Amygdala (tissue), 56 donors: ENCODE results near the gene METTL24.
"Not testable (repeated sequence)": the region's sequence is repeated elsewhere in the genome, so short reads cannot be mapped to it uniquely, and the experiment has no call there.

Experiments used
- DNase-seq, 56 donors: peaks; one replicate each; lab custom pipeline; 2025; lab: John Stamatoyannopoulos, UW

Gene METTL24

DNA sequence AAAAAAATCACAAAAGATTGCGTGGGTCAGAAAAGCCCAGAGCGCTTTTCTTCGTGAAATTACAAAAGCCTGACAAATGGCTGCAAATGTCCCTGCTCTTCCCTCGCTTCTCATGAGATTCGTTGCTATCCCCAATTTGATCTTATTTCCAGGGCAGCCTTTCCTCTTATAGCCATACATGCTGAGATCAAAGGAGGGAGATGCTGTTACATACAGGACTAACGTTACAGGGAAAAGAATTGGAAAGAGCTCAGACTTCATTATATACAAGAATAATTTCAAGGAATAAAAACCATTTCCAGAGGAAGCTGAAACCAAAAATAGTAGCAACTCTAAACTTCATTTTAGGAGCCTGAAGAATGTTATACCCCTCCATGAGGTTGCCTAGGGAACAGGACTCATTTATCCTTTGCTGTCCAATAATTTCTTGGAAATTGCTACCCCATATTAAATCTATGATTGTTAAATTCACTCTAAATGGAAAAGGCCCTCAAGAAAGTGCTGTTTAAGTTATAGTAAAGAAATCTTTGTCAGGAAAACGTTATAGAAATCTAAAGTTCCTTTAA is 81.0 kb downstream of the METTL24 start:
- DNase-seq = no peak

DNA sequence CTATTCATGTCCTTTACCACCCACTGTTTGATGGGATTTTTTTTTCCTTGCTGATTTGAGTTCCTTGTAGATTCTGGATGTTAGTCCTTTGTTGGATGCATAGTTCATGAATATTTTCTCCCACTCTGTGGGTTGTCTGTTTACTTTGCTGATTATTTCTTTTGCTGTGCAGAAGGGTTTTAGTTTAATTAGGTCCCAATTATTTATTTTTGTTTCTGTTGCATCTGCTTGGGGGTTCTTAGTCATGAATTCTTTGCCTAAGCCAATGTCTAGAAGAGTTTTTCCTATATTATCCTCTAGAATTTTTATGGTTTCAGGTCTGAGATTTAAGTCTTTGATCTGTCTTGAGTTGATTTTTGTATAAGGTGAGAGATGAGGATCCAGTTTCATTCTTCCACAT is 85.4 kb downstream of the METTL24 start:
- DNase-seq = not testable (repeated sequence)

DNA sequence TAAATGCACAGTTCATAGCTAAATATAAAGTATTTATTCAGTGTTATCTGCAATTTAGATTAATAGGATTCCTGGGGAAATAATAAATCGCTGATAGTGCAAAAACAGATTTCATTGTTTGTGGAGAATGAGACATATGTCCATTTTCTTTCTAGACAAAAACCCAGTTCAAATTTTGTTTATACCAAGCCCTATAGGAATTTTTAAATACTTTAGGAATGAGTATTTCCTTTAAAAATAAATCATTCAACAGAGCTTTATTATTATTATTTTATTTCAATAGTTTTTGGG is 86.5 kb downstream of the METTL24 start:
- DNase-seq = no peak

DNA sequence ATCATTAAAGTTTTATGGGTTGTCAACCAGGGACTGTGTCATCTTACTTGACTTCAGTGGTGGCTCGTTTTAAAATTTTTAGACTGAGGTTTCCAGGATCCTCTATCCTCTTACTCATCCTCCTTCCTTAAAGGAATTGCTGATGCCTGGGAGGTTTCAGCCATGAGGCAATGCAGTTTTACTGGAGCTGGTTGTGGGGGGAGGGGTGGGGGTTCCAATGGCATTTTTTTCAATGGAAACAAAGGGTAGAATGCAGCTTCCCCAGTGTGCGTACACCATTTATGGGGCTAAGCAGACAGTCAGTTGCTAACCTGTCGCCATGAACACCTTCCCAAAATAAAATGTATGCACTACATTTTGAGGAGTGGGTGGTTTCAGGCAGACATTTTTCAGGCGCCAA is 88.0 kb downstream of the METTL24 start:
- DNase-seq = no peak

DNA sequence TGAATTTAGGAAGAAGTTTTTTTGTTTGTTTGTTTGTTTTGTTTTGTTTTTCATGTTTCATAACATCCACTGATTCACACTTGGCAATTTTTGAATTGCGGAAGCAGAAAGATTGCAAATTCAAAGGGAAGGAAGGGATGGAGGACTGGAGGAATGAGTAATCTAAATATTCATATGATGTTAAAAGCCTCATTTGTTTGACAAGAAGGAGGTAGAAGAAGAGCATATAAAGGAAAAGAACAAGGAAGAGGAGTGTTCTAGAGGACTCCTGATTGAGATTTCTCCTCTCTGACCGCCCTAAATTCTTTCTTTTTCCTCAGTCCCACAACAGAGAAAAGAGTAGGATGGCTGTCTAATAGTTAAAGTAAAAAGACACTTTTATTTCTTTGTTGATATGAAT is 88.5 kb downstream of the METTL24 start:
- no peak for DNase-seq

DNA sequence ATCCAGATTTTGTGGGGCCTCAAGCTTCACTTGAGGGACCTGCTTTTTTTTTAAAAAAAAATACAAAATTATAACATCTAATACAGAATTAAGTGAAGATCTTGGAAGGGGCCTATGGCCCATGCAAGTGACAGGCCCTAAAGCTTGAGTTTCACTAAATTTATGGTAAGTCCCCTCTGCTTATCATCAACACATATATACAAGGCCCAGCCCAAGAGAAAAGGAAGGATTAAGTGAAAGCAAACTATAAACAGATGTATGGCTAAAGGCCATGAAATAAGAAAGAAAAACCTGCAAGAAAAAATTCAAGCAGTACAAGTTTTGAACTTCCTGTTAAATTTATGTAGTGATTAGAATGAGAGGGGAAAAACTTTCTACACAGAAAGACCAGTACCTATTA is 91.2 kb downstream of the METTL24 start:
- no peak for DNase-seq

DNA sequence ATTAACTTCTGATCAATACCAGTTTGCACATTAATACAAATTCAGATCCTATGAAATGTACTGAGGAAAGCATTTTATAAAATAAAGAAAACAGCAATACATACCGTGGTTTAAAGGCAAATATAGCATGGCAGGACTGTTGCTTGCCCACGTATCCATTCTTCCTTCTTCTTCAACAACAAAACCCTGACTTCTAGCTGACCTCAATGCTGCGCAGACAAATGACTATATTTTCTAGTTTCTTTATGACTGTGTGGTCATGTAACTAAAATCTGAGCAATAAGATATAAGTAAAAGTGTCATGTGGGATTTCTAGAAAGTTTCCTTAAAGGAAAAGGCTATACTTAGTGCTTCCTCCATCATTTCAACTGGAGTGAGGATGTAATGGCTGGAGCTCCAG is 92.9 kb downstream of the METTL24 start:
- DNase-seq = no peak

DNA sequence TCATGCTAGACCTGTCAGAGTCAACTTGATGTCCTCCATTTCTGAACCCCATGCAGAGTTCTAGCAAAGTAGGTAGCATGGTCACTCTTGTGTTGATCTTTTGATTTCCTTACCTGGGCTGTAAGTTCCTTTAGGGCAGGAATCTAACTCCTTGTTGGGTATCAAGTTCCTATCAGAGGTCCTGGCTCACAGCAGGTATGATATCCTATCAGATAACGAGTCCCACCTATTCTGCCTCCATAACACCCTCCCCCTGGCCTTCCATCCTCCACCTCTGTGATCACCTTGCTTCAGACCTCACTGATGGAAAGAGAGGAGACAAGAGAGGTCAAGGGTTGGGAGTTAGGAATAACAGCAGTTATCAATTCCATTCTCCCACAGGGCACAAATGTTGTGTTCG is 101.8 kb downstream of the METTL24 start:
- no peak for DNase-seq

DNA sequence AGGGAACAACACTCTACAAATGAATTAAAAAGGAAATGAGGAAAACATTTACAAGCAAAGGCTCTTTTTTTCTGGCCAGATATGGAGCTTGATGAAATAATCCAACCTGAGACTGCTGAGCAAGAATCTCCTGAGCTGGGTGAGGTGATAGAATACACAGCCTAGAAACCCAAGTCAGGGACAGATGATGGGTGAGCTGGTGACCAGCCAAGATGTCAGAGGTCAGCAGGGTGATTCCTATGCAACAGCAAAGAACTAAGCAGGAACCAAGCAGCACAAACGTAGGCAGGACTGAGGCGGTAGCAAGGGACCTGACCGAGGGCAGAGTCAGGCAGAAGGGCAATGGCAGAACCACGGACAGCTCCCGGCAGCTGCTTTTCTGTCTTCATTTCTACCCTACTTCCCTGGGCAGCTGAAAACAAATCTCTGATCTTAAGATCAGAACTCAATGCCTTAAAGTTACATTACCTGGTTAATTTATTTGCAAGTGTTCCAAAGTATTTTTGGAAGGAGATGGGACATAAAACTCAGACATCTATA is 102.9 kb downstream of the METTL24 start:
- DNase-seq = no peak

DNA sequence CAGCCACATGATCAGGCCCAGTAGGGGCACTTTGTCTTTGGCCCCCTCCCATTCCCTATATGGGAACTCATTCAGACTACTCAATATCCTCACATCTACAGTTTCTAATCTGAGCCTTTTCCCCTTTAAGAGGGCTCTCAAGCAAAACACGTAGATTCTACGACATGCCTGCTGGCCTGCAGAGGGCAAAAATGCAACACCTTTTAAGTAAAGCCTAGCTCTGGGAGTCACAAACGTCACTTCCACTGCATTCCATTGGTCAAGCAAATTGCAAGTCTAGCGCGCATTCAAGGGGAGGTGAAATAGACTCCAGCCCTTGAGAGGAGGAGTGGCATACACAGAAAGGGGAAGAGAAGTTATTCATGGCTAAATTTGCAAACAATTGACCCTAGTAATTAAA is 107.3 kb downstream of the METTL24 start:
- DNase-seq = no peak

DNA sequence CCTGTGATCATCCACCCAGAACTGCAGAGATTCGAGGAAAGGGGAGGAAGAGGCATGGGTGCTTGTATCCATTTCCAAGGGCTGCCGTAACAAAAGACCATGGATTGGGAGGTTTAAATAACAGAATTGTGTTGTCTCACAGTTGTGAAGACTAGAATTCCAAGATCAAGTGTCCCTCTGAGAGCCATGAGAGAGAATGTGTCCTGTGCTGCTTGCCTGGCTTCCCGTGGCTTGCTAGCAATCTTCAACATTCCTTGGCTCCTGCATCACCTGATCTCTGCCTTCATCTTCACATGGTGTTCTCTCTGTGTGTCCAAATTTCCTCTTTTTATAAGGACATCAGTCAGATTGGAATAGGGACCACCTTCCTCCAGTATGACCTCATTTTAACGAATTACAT is 108.1 kb downstream of the METTL24 start:
- no peak for DNase-seq

DNA sequence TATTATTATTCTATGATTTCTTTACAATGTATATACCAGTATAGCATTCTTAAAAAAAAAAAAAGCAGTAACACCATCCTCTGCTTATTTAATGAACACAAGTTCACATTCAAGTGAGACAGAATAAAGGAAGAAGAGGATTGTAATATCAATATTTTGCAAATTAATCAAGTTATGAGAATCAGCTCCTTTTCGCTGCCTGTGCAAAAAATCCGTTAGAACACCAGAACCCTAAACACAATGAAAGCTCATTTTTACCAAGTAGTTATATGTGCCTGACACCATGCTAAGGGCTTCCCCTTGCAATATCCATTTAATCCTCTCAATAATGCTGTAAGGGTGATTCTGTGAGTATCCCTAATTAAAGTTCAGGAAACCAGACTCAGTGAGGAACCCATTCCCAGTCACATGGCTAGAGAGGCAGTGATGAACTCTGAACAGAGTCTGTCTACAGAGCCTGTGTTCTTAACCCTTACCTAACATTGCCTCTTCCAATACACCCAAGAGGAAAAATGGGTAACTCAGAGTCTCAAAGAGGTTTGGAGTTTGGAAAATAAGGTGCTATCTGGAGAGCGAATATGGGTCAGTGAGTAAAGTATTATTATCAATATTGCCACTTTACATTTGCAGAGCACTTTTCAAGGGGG is 111.1 kb downstream of the METTL24 start:
- DNase-seq = no peak

DNA sequence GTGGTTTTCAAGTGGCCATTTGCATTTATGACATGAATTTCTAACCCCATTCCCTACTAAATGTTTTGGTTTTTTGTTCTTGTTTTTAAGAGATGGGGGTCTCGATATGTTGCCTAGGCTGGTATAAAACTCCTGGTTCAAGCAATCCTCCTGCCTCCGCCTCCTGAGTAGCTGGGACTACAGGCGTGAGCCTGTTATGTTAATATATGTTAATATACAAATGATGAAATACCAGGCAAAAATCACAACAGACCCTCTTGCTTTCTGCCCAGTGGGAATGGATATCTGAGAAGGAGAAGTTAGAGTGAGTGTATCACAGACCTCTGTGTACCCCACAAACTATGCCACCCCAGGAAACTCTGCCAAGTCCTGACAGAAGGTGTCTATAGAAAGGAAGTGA is 111.8 kb downstream of the METTL24 start:
- peak in 1 of 56 donors; percentile 3 for DNase-seq

DNA sequence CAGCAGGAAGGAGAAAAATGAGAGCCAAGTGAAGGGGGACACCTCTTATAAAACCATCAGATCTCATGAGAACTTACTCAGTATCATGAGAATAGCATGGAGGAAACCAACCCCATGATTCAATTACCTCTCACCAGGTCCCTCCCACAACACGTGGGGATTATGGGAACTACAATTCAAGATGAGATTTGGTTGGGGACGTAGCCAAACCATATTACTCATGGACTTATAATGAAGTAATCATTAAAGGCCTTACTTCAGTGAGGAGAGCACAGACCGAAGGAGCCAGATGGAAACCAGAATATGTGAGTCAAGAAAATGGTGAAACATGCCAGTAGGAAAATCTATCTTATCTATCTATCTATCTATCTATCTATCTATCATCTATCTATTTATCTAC is 113.5 kb downstream of the METTL24 start:
- not testable (repeated sequence) for DNase-seq

DNA sequence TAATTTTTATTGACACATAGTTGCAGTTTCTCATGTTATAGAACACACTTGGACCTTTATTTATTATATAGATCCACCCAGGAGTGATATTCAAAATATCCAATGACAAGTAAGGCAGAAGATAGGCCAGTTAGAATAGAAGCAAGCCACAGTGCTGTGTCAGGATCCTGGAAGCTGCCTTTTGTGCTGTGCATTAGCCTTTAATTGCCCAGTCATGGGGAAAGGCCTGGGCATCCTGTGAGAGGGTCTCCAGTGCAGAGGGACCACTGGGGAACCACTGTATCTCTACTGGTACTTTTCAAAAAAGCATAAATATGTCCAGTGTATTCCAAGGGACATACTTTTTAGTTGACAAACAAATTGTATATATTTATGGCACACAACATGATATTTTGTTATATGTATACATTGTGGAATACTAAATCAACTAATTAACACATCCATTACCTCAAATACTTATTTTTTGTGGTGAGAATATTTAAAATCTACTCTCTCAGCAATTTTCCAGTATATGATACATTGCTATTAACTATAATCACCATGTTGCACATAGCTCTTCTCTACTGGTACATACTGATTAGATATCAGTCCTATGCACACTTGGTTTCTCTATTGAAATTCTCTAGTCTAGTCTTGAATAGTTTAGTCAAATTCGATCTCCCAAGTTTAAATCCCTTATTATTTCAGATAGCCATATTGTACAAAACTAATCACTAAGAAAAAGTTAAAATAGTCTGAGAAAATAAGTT is 118.4 kb downstream of the METTL24 start:
- DNase-seq = no peak

DNA sequence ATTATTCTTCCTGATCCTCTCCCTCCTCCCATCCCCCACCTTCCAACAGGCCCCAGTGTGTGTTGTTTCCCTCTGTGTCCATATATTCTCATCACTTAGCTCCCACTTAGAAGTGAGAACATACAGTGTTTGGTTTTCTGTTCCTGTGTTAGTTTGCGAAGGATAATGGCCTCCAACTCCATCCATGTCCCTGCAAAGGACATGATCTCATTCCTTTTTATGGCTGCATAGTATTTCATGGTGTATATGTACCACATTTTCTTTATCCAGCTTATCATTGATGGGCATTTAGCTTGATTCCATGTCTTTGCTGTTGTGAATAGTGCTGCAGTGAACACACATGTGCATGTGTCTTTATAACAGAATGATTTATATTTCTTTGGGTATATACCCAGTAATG is 122.1 kb downstream of the METTL24 start:
- not testable (repeated sequence) for DNase-seq

DNA sequence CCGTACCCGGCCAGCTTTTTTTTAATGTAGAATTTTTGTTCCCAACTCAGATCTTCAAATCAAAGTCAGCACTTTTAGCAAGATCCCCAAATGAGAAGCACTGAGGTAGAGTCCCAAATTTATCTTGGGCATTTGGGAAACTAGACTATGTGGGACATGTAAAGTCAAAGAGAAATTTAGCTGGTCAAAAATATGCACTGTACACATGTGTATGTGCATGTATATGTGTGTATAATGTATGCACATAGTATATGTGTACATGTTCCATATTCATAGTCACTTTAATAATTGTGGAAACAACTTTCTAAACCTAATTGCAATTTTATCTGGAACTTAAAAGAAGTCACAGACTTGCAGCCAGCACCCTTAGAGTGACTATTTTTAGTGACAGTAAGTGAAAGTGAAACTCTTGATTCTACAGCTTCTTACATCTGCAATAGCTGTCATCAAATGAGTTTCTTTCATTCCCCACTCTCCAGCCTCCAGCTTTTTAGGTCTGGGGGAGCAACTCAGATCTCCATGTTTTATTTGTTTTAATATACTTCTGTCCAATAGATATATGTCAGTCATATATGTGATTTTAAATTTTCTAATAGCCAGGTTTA is 124.3 kb downstream of the METTL24 start:
- DNase-seq = no peak

DNA sequence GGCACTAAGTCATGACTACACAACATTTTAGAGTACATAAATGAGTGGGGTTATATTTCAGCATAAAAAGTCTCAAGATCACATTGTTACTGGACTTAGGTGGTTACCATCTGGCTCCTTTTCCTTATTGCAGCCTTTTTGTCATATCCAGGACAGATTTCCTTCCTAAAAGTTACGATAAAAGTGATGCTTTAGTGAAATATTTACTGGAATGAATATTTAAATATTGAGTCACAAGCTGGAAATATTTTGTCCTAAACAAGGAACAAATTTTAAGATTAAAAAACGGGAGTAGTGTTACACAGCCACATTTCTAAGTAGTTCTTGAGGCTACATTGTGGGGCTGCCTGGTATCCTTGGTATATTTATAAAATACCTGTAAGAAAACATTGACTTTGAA is 125.7 kb downstream of the METTL24 start:
- DNase-seq = no peak

DNA sequence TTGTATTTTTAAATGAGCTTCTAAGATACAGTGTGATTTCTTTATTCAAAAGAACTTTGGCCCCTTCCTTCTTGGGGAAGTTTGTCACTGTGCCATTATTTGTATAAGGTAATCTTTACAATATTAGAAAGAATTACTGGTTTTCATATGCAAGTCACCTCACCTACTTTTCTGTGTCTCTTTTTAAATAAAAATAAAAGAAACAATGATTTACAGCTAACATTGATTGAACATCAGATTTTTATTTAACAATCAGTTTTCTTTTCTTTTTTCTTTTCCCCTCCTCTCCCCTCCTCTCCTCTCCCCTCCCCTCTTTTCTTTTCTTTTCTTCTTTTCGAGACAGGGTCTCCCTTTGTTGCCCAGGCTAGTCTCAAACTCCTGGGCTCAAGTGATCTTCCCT is 131.9 kb downstream of the METTL24 start:
- no peak for DNase-seq

DNA sequence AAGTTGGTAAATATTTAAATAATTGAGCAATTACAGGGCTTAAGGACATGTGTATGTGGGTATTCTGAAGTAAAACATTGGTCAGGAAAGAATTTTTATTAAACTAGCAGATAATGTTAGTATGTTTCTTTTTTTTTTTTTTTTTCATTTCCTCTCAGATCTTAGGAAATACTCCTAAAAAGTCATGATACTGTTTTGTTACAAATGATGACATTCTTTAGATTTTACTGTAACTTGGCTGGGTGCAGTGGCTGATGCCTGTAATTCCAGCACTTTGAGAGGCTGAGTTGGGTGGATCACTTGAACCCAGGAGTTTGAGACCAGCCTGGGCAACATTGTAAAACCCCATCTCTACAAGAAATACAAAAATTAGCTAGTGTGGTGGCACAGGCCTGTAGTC is 136.4 kb downstream of the METTL24 start:
- DNase-seq = no peak

DNA sequence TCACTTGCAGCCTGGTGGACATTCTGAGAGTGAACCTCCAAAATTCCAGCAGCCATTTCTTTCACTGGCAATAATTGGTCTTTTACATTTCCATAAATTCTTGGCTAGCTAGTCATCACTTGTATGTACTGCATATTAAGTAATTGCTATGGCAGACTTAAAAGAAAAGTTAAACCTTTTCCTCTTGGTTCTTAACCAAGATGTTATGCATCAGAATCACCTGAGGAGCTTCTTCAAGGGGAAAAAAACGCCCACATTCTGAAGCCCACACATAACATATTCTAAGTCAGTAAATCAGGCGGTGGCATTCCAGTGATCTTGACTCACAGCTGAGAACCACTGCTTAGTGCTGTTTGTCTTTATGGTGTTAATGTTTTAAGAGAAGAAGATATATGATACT is 140.9 kb downstream of the METTL24 start:
- peak in 1 of 56 donors; percentile 2 for DNase-seq

DNA sequence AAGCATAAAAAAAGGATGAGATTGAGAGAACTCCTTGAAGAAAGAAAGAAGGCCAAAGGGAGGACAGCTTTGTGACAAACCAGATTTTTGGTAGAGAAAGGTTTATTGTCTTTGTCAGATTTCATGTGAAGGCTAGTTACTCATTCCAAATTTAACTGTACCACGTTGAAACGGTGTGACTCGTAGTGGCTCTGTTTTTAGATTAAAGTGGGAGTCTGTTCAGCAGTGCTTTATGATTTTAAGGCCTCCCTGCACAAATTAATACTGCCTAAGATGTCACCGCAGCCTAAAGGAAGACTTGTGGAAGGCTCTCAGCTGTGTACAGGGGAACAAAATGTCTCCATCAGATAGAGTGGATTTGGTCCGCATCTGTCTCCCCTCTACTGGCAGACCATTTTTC is 142.0 kb downstream of the METTL24 start:
- DNase-seq = peak in 4 of 56 donors; percentile 1 to 21 (median 7)
